Measurements from ENCODE around the gene ARPC2. TPM values are rescaled to one million over a fixed set of nuclear protein-coding genes. Genes with fewer than 3 reads are reported as not detected.

ARPC2 gene
- total and polyA plus RNA-seq, 2 of the 13 experiments (the other 11 are each of a cell fraction or from before 2014, with no cell fraction given), result 168 to 303 TPM

GRCh38 chr2:218269900-218270720 lies 53.1 kb downstream of the ARPC2 start, which contains the start of the genes AAMP and PNKD (continued):
- TF ChIP-seq CSRNP2 (CRISPR knock-in tag; conservative IDR thresholded peaks at IDR 0.05; ENCODE audit: low read depth) (no peak), ZNF737 (CRISPR knock-in tag; IDR thresholded peaks at IDR 0.05; ENCODE audit: borderline replicate concordance) (no peak), SRSF1 (optimal IDR thresholded peaks at IDR 0.05; ENCODE audit: low read depth, low read length) (peak; percentile 95), RBM22 (optimal IDR thresholded peaks at IDR 0.05; ENCODE audit: low read length) (no peak), HMGXB4 (CRISPR knock-in tag; IDR thresholded peaks at IDR 0.05; ENCODE audit: borderline replicate concordance in 1 of 2, low read depth in 1 of 2) (peak; percentile 13 to 86; a peak in 3 of 4 replicates), ZNF781 (CRISPR knock-in tag; IDR thresholded peaks at IDR 0.05; ENCODE audit: borderline replicate concordance, not compliant biosample characterization) (peak; percentile 50), STAT5B (CRISPR knock-in tag; IDR thresholded peaks at IDR 0.05) (no peak), ZBTB21 (CRISPR knock-in tag; IDR thresholded peaks at IDR 0.05) (no peak), AFF4 (CRISPR knock-in tag; IDR thresholded peaks at IDR 0.05) (no peak), RBM39 (IDR thresholded peaks at IDR 0.05; ENCODE audit: low read depth, low read length, poor library complexity, severe bottlenecking) (peak; percentile 90), DBP (CRISPR knock-in tag; IDR thresholded peaks at IDR 0.05; ENCODE audit: not compliant biosample characterization) (peak; percentile 95), ZNF460 (CRISPR knock-in tag; IDR thresholded peaks at IDR 0.05; ENCODE audit: borderline replicate concordance) (no peak), RFX3 (CRISPR knock-in tag; IDR thresholded peaks at IDR 0.05) (no peak), YEATS4 (CRISPR knock-in tag; IDR thresholded peaks at IDR 0.05; ENCODE audit: borderline replicate concordance) (peak; percentile 95), PRMT3 (CRISPR knock-in tag; IDR thresholded peaks at IDR 0.05; ENCODE audit: borderline replicate concordance, low read depth) (no peak), ZNF839 (CRISPR knock-in tag; IDR thresholded peaks at IDR 0.05; ENCODE audit: borderline replicate concordance) (0 out of 2 replicates have a peak, but pooled peaks have one; percentile 45), ZFP90 (CRISPR knock-in tag; IDR thresholded peaks at IDR 0.05; ENCODE audit: borderline replicate concordance) (peak; percentile 90; the same call in 1 of the 2 replicates), JUND (CRISPR knock-in tag; IDR thresholded peaks at IDR 0.05) (no peak)
- TF ChIP-seq, protein P1, sequence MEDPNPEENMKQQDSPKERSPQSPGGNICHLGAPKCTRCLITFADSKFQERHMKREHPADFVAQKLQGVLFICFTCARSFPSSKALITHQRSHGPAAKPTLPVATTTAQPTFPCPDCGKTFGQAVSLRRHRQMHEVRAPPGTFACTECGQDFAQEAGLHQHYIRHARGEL (CRISPR knock-in tag; IDR thresholded peaks at IDR 0.05), result no peak
